HG02588 (cell line): Measurements from ENCODE around the gene MEF2D.

ENCODE experiments used
- ATAC-seq: cut with Tn5 transposase; IDR thresholded peaks from one replicate; pipeline ENCODE4 v1.9.1; 2021; ENCODE audit warnings: mild to moderate bottlenecking, moderate library complexity; ENCODE audit not compliant: unreplicated experiment

Gene MEF2D

GRCh38 chr1:156500543-156500792 is at the start of gene MEF2D:
TSS of gene MEF2D (minus strand) at chr1:156500775. CDS start at chr1:156483292, 17,483 bp downstream.
- peak; percentile 0 for ATAC-seq

DNA sequence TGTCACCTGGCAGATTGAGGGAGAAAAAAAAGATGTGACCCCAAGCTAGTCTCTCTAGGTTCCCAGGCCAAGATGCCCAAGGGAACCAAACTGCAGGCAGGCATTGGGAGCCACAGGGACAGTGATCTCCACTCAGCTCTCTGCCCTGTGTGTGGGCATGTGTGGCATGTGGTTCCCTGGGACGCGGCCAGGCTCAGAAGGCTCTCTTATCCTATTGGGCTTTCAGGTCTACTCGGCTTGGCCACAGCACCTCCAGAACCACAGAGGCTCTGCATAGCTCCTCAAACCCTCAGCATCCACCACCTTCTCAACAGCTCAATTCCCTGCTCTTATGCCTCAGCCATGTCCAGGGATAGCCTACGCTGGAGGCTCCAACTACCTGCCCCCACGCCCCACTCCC is 49.8 kb upstream of the MEF2D start:
- ATAC-seq, result no peak

DNA sequence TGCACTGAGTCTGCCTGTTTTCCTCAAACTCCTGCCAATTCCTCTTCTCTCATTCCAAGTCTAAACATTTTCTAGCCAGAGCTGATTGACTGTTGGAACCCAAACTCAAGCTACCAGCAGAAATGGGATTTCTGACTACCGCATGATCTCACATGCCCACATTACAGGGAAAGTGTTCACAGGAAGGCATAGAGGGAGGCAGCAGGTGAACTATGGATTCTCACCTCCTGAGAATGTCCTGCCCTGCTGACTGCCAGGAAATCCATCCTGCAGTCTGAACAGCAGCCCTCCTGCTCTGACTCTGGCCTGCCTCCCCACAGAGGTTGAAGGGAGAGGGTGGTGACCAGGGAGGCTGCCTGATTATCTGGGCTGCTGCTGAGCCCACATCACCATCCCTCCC is 49.3 kb upstream of the MEF2D start:
- no peak for ATAC-seq

GRCh38 chr1:156549390-156549789 is 48.8 kb upstream of the MEF2D start:
- no peak for ATAC-seq

DNA sequence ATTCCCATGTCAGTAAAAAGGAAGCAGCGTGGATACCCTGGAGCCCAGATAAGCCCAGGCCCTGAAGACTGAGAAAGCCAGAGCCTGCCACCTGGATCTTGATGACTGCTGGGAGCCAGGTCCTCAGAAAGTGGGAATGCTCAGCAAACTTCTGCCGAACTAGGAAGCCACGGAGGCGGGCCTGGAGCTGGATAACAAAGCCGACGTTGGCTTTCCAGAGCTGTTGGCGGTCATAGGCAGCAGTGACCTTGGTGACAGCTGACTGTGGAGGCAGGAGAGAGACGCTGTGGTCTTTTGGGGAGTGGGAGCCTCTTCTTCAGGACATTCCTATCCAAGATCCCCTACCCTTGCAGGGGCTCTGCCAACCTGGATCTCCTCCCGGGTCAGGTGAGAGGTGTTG is 47.4 kb upstream of the MEF2D start:
- no peak for ATAC-seq

DNA sequence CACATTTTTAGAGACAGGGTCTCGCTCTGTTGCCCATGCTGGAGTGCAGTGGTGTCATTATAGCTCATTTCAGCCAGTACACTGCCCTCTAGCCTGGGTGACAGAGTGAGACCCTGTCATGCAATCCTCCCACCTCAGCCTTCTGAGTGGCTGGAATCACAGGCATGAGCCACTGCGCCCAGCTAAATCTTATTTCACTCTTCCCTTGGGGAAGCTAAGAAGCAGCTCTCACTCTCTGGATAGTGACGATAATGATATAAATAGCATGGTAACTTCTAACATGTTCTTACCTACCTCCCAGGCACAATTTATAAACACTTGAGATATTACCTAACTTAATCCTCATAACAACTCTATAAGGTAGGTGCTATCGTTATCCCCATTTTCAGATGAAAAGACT is 46.9 kb upstream of the MEF2D start:
- no peak for ATAC-seq

DNA sequence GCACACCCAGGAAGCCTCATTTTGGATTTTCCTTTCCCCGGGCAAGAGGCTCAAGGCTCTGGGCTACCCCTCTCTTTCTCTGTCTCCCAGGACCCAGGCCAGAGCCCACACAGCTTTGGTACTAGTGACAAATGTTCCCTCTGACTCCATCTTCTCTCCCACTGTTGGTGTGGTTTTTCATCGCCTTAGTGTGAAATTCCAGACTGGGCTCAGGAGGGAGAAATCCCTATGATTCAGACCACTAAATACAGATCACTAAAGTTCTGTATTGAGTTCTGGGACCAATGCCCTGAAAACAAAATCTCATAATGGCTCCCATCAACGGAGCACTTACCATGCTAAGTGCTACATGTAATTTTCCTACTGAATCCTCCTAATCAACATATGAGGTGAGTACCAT is 45.7 kb upstream of the MEF2D start:
- ATAC-seq, result no peak

DNA sequence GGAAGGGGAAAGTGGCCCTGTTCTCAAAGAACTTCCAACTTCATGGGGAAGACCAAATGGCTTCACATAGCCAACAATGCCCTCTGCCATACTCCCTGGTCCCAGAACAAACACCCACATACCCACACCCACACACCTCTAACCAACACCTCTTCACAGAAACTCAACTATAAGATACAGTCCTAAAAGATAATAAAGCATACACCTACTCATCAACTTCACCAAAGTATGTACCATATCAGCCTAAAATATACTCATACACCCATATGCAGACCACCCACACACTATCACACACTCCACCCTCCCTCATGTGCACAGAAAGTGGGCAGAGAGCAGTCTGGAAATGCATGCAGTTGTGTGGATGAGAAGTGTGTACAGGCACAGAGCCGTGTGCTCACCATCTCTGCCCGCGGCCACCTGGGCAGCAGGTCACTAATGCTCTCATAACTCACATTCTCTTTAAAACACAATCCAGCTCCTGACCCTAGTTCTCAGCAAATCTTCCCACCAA is 44.1 kb upstream of the MEF2D start:
- no peak for ATAC-seq

DNA sequence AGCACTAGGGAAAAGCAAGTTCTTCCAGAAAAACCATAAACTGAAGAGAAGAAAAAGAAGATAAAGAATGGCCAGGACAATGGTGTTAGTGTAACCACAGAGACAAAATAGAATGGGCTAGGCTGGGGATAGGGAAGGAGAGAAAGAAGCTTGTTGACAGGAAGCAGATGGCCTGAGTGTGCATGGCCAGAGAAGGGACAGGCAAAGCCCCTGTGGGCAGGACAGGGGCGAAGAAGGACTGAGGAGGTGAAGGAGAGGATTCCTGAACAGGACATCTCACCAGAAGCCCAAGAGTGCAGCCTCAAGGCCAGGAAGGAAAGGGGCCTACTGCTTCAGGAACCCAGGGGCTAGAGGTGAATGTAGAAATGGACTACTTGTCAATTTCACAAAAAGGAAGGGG is 42.5 kb upstream of the MEF2D start:
- ATAC-seq, result no peak

GRCh38 chr1:156540955-156541354 is 40.4 kb upstream of the MEF2D start:
- no peak for ATAC-seq

GRCh38 chr1:156539818-156540355 is 39.3 kb upstream of the MEF2D start:
- ATAC-seq, result no peak

DNA sequence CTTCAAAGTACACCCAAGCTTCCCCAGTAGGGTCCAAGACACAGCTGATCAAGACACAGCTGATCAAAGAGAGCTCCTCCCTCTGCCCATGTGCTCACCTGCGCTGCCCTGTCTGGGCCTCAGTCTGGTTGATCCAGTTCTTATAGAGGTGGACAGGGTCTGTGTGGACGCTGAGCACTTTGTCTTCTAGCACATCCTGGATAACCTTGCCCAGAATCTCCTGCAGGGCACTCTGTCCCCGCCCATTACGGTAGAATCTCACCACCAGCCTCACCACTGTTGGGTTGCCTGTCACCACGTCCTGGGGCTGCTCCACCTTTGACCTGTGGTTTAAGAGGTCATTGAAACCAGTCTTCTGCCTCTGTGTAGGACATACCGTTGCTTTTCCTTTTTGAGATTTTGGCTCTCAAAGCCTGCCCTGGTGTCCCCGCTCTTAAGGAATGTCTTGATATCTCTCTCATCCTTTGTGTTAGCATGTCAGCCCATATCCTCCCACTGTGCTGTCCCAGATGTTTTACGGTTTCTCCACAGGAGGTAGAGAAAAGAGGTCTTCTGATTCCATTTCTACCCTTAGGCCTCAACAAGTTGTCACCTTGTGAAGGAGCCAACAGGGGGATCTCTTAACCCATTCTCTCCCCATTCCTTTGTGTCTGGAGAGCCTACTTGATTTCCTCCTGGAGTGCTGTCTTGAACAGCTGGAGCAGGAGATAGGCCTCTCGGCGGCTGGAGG is 38.3 kb upstream of the MEF2D start:
- ATAC-seq, result no peak

- ATAC-seq, result no peak
These were observed 36.5 kb upstream of the MEF2D start for GRCh38 chr1:156537027-156537426.

- ATAC-seq, result no peak
These were observed 34.0 kb upstream of the MEF2D start for GRCh38 chr1:156534424-156535060.

DNA sequence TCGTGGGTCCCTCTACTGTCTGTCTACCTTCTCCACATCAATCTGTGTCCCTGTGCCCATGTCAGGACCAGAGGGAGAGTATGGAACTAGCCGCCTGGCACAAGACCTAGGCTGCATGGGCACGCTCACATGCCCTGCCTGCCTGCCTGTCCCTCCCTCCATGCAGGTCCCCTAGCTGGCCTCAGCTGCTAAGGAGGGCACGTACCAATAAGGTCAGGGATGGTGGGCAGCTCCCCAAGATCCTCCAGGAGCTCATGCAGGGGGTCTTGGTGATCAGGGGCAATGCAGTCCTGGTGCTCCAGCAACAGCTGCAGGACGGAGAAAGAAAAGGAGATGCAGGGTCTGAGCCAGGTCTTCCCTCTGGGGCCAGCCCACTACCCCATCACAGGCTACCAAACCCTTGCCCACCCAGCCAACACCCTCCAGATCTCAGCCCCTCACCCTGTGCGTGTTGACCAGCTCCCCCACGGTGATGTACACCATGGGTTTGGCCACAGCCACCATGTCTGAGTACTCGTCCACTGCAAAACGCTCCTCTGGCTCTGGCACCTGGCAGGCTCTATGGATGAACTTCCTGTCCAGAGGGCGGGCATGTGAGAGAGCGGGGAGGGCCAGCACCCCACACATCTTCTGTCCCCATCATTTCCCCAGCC is 33.1 kb upstream of the MEF2D start:
- ATAC-seq, result no peak

GRCh38 chr1:156532374-156532773 is 31.8 kb upstream of the MEF2D start:
- ATAC-seq, result no peak

GRCh38 chr1:156530006-156530405 is 29.4 kb upstream of the MEF2D start:
- ATAC-seq, result no peak

- no peak for ATAC-seq
These were observed 28.4 kb upstream of the MEF2D start for GRCh38 chr1:156528875-156529425.

GRCh38 chr1:156528231-156528630 is 27.7 kb upstream of the MEF2D start:
- ATAC-seq, result no peak

DNA sequence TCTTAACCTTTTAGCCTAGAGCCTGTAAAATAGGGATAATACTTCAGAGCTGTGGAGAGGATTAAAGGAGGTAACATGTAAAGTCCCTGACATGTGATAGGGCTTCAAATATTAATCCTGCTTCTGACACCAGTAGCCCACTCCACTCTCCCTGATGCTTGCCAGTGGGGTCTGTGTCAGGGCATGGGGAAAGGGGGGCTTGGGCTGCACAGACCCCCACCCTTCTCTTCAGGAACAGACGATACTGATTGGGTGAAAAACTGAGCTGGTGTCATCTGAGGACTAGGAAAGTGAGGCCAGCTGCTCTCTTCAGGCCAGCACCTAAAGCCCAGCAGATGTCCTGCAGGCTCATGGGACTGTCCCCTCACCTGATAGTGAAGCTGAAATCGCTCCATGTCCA is 27.0 kb upstream of the MEF2D start:
- no peak for ATAC-seq

GRCh38 chr1:156525856-156526489 is 25.4 kb upstream of the MEF2D start:
- no peak for ATAC-seq
